OCI-LY1 (cell line): ENCODE data around the gene UGT1A9.

Experiments
- CTCF ChIP-seq: fragments of 200-600 bp; sonication (generic), shearing (Covaris generic); IDR thresholded peaks from 2 replicates; pipeline ENCODE4 v1.5.1; 2017; ENCODE audit warnings: mild to moderate bottlenecking, antibody characterized with exemption, low read length, moderate library complexity, mixed read lengths
- EZH2 ChIP-seq: fragments of 200-600 bp; sonication (generic), shearing (Covaris generic); IDR thresholded peaks from 2 replicates; pipeline ENCODE4 v1.8.0; 2017; ENCODE audit warnings: borderline replicate concordance, mixed run types, mild to moderate bottlenecking, antibody characterized with exemption, low read length, moderate library complexity, mixed read lengths

- TF ChIP-seq CTCF (no peak), EZH2 (no peak)
These were observed 121.0 kb downstream of the UGT1A9 start for GRCh38 chr2:233792720-233793119.
